CD4-positive, alpha-beta memory T cell (primary cell): ENCODE measurements around the gene TESK1. TPM values are rescaled to one million over a fixed set of nuclear protein-coding genes. Genes with fewer than 3 reads are reported as not detected.

ENCODE experiments used
- CTCF ChIA-PET: fragments of 350-600 bp; sonication (Branson Sonifier 250); formaldehyde crosslinking; loops from one replicate; lab custom pipeline; 2021; ENCODE audit warnings: inconsistent platforms; ENCODE audit not compliant: partially characterized antibody; lab: Charles Lee
- POLR2A ChIA-PET: fragments of 350-600 bp; sonication (Branson Sonifier 250); formaldehyde crosslinking; loops from one replicate; lab custom pipeline; 2021; ENCODE audit not compliant: partially characterized antibody; lab: Charles Lee
- DNase-seq, 5 donors: peaks; one replicate each; pipeline versions ENCODE4 v3.0.0 to v3.0.0-alpha.2; 2020 to 2022; ENCODE audit warnings: mixed read lengths in 1 of 5
- H3K27ac ChIP-seq: one replicate; pipeline ENCODE4 v1.7.0; 2013; ENCODE audit warnings: low read depth, low read length
- H3K27me3 ChIP-seq: 2 replicates; pipeline ENCODE4 v1.7.0; 2013; ENCODE audit warnings: mild to moderate bottlenecking, low read length, moderate library complexity; ENCODE audit not compliant: insufficient read depth
- H3K36me3 ChIP-seq: 2 replicates; pipeline ENCODE4 v1.7.0; 2013; ENCODE audit warnings: mild to moderate bottlenecking, low read length, moderate library complexity; ENCODE audit not compliant: insufficient read depth
- H3K4me1 ChIP-seq: 2 replicates; pipeline ENCODE4 v1.7.0; 2013; ENCODE audit warnings: mild to moderate bottlenecking, low read length, moderate library complexity; ENCODE audit not compliant: insufficient read depth
- H3K4me3 ChIP-seq, 2 donors: one replicate each; pipeline ENCODE4 v1.7.0; 2013; ENCODE audit warnings: low read length in 2 of 2, mild to moderate bottlenecking in 1 of 2
- H3K9me3 ChIP-seq, 2 donors: one replicate each; pipeline ENCODE4 v1.7.0; 2013; ENCODE audit warnings: low read length in 2 of 2, control low read depth in 1 of 2; ENCODE audit not compliant: control insufficient read depth in 1 of 2
- H3K27ac Mint-ChIP-seq, 7 donors: one replicate each; pipeline ENCODE4 v1.8.0; 2020 to 2021; ENCODE audit warnings: mixed read lengths in 7 of 7, mild to moderate bottlenecking in 6 of 7, inconsistent platforms in 3 of 7, moderate library complexity in 3 of 7
- H3K27me3 Mint-ChIP-seq, 2 donors: one replicate each; pipeline ENCODE4 v1.8.0; 2020 to 2021; ENCODE audit warnings: mixed read lengths in 2 of 2
- H3K36me3 Mint-ChIP-seq, 2 donors: one replicate each; pipeline ENCODE4 v1.8.0; 2020 to 2021; ENCODE audit warnings: mixed read lengths in 2 of 2, inconsistent platforms in 1 of 2, mild to moderate bottlenecking in 1 of 2
- H3K4me1 Mint-ChIP-seq, 4 donors: one replicate each; pipeline ENCODE4 v1.8.0; 2020 to 2021; ENCODE audit warnings: mixed read lengths in 4 of 4, mild to moderate bottlenecking in 1 of 4
- H3K4me3 Mint-ChIP-seq, 8 donors: one replicate each; pipeline ENCODE4 v1.8.0; 2020 to 2021; ENCODE audit warnings: mixed read lengths in 8 of 8, mild to moderate bottlenecking in 7 of 8, moderate library complexity in 6 of 8, inconsistent platforms in 3 of 8
- H3K9me3 Mint-ChIP-seq, 8 donors: one replicate each; pipeline ENCODE4 v1.8.0; 2020 to 2021; ENCODE audit warnings: mixed read lengths in 8 of 8, mild to moderate bottlenecking in 5 of 8, inconsistent platforms in 3 of 8, moderate library complexity in 1 of 8
- intact Hi-C: fragments of 100-400 bp; cut with micrococcal nuclease; formaldehyde crosslinking; loops from one replicate; pipeline ENCODE4 v1.15.1; 2023
- polyA plus RNA-seq, 2 donors: library from polyadenylated mRNA; unstranded; fragments of 300-500 nt; fragmentation: Illumina TruSeq; gene quantifications; one replicate each; pipeline ENCODE4 v1.2.3, GENCODE V29; 2021
- total RNA-seq, 2 experiments: library from RNA; stranded (reverse); gene quantifications; one replicate each; pipeline ENCODE4 v1.2.3, GENCODE V29; 2021

Gene TESK1
- total and polyA plus RNA-seq, 4 experiments from 2014 or later, result 3.3 to 53.5 (median 33.0) TPM

DNA sequence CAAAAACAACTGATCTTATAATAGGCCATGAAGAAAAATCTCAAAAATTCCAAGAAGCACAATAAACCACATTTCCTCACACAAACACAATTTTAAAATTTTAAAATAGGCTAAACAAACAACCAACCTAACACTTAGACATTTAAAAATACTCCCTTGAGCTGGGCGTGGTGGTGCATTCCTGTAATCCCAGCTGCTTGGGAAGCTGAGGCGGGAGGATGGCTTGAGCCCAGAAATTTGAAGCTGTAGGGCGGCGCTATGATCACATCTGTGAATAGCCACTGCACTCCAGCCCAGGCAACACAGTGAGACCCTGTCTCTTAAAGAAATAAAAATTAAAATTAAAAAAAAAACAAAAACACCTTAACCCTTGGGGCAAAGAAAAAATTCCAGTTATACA is 36.9 kb upstream of the TESK1 start:
- intact Hi-C loops, result no loop called here
- DNase-seq, result no peak
- H3K4me3 Mint-ChIP-seq, result no peak overlapping the region
- H3K9me3 Mint-ChIP-seq, result no peaks in the 10 kb centered on the region
- no peak overlapping the region for H3K4me3 ChIP-seq
- H3K4me1 ChIP-seq, result peaks cover 7% of the 10 kb centered on the region
- no peak overlapping the region for H3K27ac Mint-ChIP-seq
- POLR2A ChIA-PET, result no interaction called here
- no peaks in the 10 kb centered on the region for H3K36me3 ChIP-seq
- CTCF ChIA-PET, result no interaction called here
- H3K27me3 ChIP-seq, result no peaks in the 10 kb centered on the region
- no peaks in the 10 kb centered on the region for H3K27me3 Mint-ChIP-seq
- no peak overlapping the region for H3K27ac ChIP-seq
- H3K36me3 Mint-ChIP-seq, result peaks cover 0 to 4% of the 10 kb centered on the region in 2 donors
- peaks cover 7 to 17% (median 13%) of the 10 kb centered on the region in 4 donors for H3K4me1 Mint-ChIP-seq
- no peaks in the 10 kb centered on the region for H3K9me3 ChIP-seq

DNA sequence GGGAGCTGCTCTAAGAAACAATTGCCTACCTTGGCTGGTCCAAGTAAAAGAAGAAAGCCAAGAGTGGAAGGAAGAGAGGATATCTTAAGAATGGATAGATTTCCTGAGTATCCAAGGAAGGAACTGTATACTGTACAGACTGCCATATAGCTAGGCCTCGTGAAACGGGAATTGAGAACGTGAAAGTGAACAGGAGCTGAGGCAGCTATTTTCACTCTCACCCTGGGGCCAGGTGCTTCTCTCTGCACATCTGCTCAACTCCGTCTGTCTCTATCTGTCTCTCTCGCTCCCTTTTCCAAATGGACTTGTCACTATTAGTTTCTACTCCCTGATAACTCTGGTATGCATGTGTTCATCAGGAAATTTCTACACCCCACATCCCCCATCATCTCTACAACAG is 35.9 kb upstream of the TESK1 start:
- CTCF ChIA-PET, result no interaction called here

DNA sequence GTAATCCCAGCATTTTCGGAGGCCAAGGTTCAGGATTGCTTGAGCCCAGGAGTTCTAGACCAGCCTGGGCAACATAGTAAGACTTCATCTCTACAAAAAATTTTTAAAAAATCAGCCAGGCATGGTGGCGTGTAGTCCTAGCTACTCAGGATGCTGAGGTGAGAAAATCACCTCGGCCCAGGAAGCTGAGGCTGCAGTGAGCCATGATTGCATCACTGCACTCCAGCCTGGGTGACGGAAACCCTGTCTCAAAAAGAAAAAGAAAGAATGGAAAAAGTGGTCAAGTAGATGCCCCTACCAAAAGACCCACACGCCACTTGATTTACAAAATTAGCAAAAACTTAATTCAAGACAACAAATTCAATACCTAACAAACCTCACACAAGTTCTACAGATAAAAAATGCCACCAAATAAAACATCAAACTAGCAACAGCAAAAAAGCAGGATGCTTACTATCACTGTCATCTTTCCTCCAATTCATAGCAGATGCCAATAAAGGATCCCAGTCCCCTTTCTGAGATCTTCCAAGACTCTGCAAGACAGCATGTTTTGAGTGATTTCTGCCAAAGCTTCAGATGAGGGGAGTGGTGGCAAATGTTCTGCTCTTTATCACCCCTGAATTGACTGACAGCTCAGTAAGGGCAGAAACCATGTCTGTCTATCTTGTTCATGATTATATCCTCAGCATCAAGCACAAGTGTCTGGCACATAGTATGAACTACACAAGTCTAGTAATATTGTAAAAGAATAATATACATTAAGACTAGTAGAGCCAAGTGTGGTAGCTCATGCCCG is 34.2 kb upstream of the TESK1 start:
- Mint-ChIP-seq H3K36me3 (no peaks in the 10 kb centered on the region), H3K27me3 (no peaks in the 10 kb centered on the region), H3K4me1 (peaks cover 7 to 17% (median 13%) of the 10 kb centered on the region in 4 donors), H3K27ac (peak overlapping the region in 5 of 7 donors; percentile 13 to 62 (median 59)), H3K9me3 (no peaks in the 10 kb centered on the region), H3K4me3 (no peak overlapping the region)
- Histone ChIP-seq H3K9me3 (no peaks in the 10 kb centered on the region), H3K4me3 (no peak overlapping the region), H3K36me3 (no peaks in the 10 kb centered on the region), H3K27ac (no peak overlapping the region), H3K27me3 (no peaks in the 10 kb centered on the region), H3K4me1 (peaks cover 7% of the 10 kb centered on the region)
- intact Hi-C loops, result no loop called here
- POLR2A ChIA-PET, result no interaction called here
- CTCF ChIA-PET, result interaction anchor here (0.7 kb wide), 2 partner anchors 19 to 124 kb away, joined by 3 read pairs; no protein-coding TSS in a partner anchor
- DNase-seq, result peak in 1 of 5 donors; percentile 0

More for the DNA sequence above, 35.9 kb upstream of the TESK1 start:
- H3K27ac Mint-ChIP-seq, result peak overlapping the region in 2 of 7 donors; percentile 7 to 43
- Histone ChIP-seq H3K36me3 (no peaks in the 10 kb centered on the region), H3K4me1 (peaks cover 7% of the 10 kb centered on the region), H3K27ac (no peak overlapping the region), H3K4me3 (no peak overlapping the region), H3K27me3 (no peaks in the 10 kb centered on the region), H3K9me3 (no peaks in the 10 kb centered on the region)
- H3K36me3 Mint-ChIP-seq, result no peaks in the 10 kb centered on the region
- POLR2A ChIA-PET, result no interaction called here
- no peak for DNase-seq
- no peak overlapping the region for H3K4me3 Mint-ChIP-seq
- intact Hi-C loops, result no loop called here
- no peaks in the 10 kb centered on the region for H3K9me3 Mint-ChIP-seq
- H3K27me3 Mint-ChIP-seq, result no peaks in the 10 kb centered on the region
- H3K4me1 Mint-ChIP-seq, result peaks cover 7 to 17% (median 13%) of the 10 kb centered on the region in 4 donors

DNA sequence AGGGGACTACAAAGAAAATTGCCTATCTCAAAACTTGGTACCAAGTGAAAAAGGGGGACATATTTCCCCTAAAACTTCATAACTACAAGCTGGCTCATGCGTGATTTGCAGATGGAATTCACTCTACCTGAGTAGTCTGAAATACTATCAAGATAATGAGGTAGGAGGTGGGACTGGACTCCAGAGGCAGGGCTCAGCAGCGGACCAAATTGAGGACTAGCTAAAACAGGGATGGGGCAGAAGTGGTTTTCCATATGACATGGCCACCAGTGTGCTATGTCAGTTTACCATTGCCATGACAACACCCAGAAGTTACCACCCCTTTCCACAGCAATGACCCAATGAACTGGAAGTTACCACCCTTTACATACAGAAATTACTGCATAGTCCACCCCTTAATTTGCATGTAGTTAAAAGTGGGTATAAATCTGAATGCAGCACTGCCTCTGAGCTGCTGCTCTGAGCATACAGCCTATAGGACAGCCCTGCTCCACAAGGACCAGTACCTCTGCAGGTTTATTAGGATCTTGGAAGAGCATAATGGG is 30.4 kb upstream of the TESK1 start:
- H3K27ac Mint-ChIP-seq, result no peak overlapping the region
- Histone ChIP-seq H3K4me3 (no peak overlapping the region), H3K36me3 (no peaks in the 10 kb centered on the region), H3K9me3 (no peaks in the 10 kb centered on the region), H3K27me3 (no peaks in the 10 kb centered on the region), H3K27ac (no peak overlapping the region), H3K4me1 (peaks cover 7% of the 10 kb centered on the region)
- ChIA-PET CTCF (no interaction called here), POLR2A (no interaction called here)
- no peak for DNase-seq
- H3K9me3 Mint-ChIP-seq, result peaks cover under 1 to 11% (median 5%) of the 10 kb centered on the region in 8 donors
- no peaks in the 10 kb centered on the region for H3K27me3 Mint-ChIP-seq
- H3K4me1 Mint-ChIP-seq, result peaks cover 7 to 12% (median 10%) of the 10 kb centered on the region in 4 donors
- H3K36me3 Mint-ChIP-seq, result peaks cover 6 to 10% of the 10 kb centered on the region in 2 donors
- H3K4me3 Mint-ChIP-seq, result no peak overlapping the region
- intact Hi-C loops, result no loop called here

DNA sequence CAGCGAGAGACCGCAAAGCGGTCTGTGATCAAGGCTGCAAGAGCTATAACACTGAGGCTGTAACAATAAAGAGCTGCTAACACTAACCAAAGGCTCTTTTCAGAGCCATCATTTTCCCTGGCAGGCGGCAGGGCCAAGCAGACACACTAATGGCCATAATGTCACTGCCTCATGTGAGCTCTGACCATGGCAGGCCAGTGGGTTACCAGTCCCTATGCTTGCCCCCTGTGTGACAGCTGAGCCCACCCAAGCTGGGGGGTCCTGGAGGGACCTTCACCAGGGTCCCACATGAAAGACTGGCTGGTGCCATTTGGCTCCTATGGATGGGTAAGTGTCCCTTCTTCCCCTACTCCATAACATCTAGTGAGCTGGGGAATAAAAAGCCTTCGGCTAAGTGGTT is 29.6 kb upstream of the TESK1 start:
- H3K27me3 ChIP-seq, result no peaks in the 10 kb centered on the region
- no peak overlapping the region for H3K27ac ChIP-seq
- H3K4me3 ChIP-seq, result no peak overlapping the region
- no peak for DNase-seq
- intact Hi-C loops, result no loop called here
- Mint-ChIP-seq H3K27me3 (no peaks in the 10 kb centered on the region), H3K27ac (no peak overlapping the region), H3K4me3 (no peak overlapping the region), H3K9me3 (peaks cover 3 to 19% (median 12%) of the 10 kb centered on the region in 8 donors), H3K36me3 (peaks cover 9 to 14% of the 10 kb centered on the region in 2 donors), H3K4me1 (peaks cover 5 to 8% (median 7%) of the 10 kb centered on the region in 4 donors)
- ChIA-PET CTCF (no interaction called here), POLR2A (no interaction called here)
- H3K4me1 ChIP-seq, result peaks cover 7% of the 10 kb centered on the region
- no peaks in the 10 kb centered on the region for H3K9me3 ChIP-seq
- no peaks in the 10 kb centered on the region for H3K36me3 ChIP-seq

DNA sequence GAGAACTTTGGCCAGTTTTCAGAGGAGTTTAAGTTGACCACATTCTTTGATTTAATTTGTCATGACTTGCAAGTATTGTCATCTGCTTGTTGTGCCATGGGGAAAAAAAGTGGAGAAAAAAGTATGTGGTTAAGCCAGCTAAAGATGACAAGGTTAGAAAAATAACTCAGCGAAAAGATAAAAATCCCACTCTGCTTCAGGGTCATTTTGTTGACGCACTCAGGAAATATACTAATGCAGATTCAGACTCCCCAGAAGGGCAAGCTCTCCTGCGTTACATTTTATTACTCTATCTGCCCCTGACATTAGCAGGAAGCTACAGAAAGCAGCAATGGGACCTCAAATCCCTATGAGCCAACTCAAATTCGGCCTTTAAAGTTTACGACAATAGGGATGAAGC is 27.6 kb upstream of the TESK1 start:
- Mint-ChIP-seq H3K4me1 (no peaks in the 10 kb centered on the region), H3K36me3 (peaks cover 15 to 28% of the 10 kb centered on the region in 2 donors), H3K27me3 (no peaks in the 10 kb centered on the region), H3K4me3 (no peak overlapping the region), H3K9me3 (peaks cover 3 to 29% (median 18%) of the 10 kb centered on the region in 8 donors), H3K27ac (no peak overlapping the region)
- Histone ChIP-seq H3K4me1 (no peaks in the 10 kb centered on the region), H3K9me3 (no peaks in the 10 kb centered on the region), H3K4me3 (no peak overlapping the region), H3K27me3 (no peaks in the 10 kb centered on the region), H3K36me3 (no peaks in the 10 kb centered on the region), H3K27ac (no peak overlapping the region)
- POLR2A ChIA-PET, result no interaction called here
- intact Hi-C loops, result no loop called here
- no peak for DNase-seq
- CTCF ChIA-PET, result interaction anchor here (0.5 kb wide), 1 partner anchor 33 kb away, joined by 3 read pairs; no protein-coding TSS in a partner anchor

DNA sequence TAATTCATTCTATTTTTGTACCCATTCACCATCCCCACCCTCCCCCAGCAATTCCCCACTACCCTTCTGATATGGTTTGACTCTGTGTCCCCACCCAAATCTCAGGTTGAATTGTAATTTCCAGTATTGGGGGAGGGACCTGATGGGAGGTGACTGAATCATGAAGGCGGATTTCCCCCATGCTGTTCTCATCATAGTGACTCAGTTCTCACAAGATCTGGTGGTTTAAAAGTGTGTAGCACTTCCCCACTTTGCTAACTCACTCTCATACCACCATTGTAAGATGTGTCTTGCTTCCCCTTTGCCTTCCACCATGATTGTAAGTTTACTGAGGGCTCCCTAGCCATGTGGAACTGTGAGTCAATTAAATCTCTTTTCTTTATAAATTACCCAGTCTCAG is 25.9 kb upstream of the TESK1 start:
- Histone ChIP-seq H3K9me3 (no peaks in the 10 kb centered on the region), H3K4me1 (no peaks in the 10 kb centered on the region), H3K36me3 (no peaks in the 10 kb centered on the region), H3K27ac (no peak overlapping the region), H3K4me3 (no peak overlapping the region), H3K27me3 (no peaks in the 10 kb centered on the region)
- no peak overlapping the region for H3K4me3 Mint-ChIP-seq
- no peak overlapping the region for H3K27ac Mint-ChIP-seq
- intact Hi-C loops, result no loop called here
- peaks cover 15 to 29% of the 10 kb centered on the region in 2 donors for H3K36me3 Mint-ChIP-seq
- no peaks in the 10 kb centered on the region for H3K4me1 Mint-ChIP-seq
- DNase-seq, result no peak
- ChIA-PET CTCF (interaction anchor here (1.3 kb wide), 1 partner anchor 25 kb away, joined by 3 read pairs; no protein-coding TSS in a partner anchor), POLR2A (no interaction called here)
- H3K9me3 Mint-ChIP-seq, result peaks cover 3 to 29% (median 18%) of the 10 kb centered on the region in 8 donors
- no peaks in the 10 kb centered on the region for H3K27me3 Mint-ChIP-seq
